ENCODE measurements around the gene BCAT1. TPM values are rescaled to one million over a fixed set of nuclear protein-coding genes. Genes with fewer than 3 reads are reported as not detected.

Gene BCAT1
- total RNA-seq, 3 donors from 2014 or later (not counting 1 experiment from before 2014, with no cell fraction given) = 0.61 to 4.4 (median 1.3) TPM

DNA sequence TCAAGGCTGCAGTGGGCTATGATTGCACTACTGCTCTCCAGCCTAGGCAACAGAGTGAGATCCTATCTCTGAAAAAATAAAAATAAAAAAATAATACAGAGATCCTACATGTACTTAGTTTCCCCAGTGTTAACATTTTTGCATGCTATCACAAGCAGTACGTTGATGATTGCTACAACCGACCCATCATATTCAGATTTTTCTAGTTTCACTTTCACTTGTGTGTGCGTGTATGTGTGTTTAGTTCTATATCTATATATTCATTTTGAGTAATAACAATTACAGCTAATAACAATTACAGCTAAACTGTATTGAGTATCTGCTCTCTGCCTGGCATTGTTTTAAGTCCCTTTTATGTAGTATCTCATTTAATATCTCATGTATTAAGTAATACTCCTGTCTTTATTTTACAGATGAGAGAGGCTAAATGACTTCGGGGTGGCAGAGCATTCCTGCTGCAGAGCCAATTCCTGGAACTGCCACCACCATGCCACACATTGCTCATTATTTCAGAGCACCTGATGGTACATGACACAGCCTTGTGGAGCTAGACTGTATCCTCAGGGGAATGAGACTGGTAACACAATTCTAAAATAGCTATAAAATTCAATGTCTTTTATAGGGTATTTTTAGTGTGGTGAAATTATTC, 153.1 kb downstream of the BCAT1 start:
- Histone ChIP-seq H3K4me1 (ENCODE audit: control insufficient read depth, insufficient read depth, low read length) (peaks cover 5% of the 10 kb centered on the region), H3K27me3 (ENCODE audit: control insufficient read depth, insufficient read depth, low read length) (no peaks in the 10 kb centered on the region), H3K4me3 (ENCODE audit: low read length) (peak overlapping the region; percentile 34), H3K27ac (ENCODE audit: low read length) (no peak overlapping the region), H3K36me3 (ENCODE audit: control insufficient read depth, insufficient read depth, low read length) (no peaks in the 10 kb centered on the region), H3K9me3 (ENCODE audit: control insufficient read depth, insufficient read depth, low read length) (no peaks in the 10 kb centered on the region)
- no peaks in the 10 kb centered on the region for H3K27me3 Mint-ChIP-seq (ENCODE audit: low read depth in 2 of 2)
- H3K4me3 Mint-ChIP-seq = peak overlapping the region; percentile 84
- no peaks in the 10 kb centered on the region for H3K36me3 Mint-ChIP-seq
- peak; percentile 59 to 76 (median 76) for ATAC-seq
- peak in 1 of 2 donors; percentile 40 for DNase-seq
- no peaks in the 10 kb centered on the region for H3K9me3 Mint-ChIP-seq
- intact Hi-C loops (cut with micrococcal nuclease) = no loop called here
- TF ChIP-seq CTCF (IDR thresholded peaks at IDR 0.05) = no peak
- WGBS (ENCODE audit: insufficient coverage) = 0% methylated on average over 1 of the region's 4 CpGs
- peaks cover 11 to 12% of the 10 kb centered on the region in 2 donors for H3K4me1 Mint-ChIP-seq
- peak overlapping the region; percentile 25 to 51 for H3K27ac Mint-ChIP-seq

GRCh38 chr12:24791622-24792021, 157.3 kb downstream of the BCAT1 start:
- ATAC-seq = no peak
- intact Hi-C loops (cut with micrococcal nuclease) = no loop called here

DNA sequence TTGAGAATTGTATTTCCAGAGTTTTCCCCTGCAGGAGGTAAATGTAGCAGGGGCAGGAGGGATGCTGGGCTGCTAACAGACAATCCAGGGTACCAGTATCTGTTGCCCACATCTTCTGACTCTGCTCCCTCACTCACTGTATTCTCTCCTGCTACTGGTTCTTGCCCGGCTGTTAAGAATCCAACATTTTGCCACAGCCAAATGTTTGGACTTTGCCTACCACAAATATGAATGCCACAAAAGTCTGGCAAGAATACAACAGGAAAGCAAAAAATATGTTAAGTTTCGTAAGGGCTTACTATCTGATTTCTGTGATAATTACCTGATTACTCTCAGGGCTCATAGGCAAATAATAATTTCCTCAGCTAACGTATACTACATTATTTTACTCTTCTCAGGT, 160.0 kb downstream of the BCAT1 start:
- Histone ChIP-seq H3K4me1 (ENCODE audit: control insufficient read depth, insufficient read depth, low read length) (no peaks in the 10 kb centered on the region), H3K27ac (ENCODE audit: low read length) (no peak overlapping the region), H3K27me3 (ENCODE audit: control insufficient read depth, insufficient read depth, low read length) (no peaks in the 10 kb centered on the region), H3K36me3 (ENCODE audit: control insufficient read depth, insufficient read depth, low read length) (no peaks in the 10 kb centered on the region), H3K9me3 (ENCODE audit: control insufficient read depth, insufficient read depth, low read length) (no peaks in the 10 kb centered on the region), H3K4me3 (ENCODE audit: low read length) (no peak overlapping the region)
- DNase-seq = no peak
- Mint-ChIP-seq H3K27ac (no peak overlapping the region), H3K27me3 (ENCODE audit: low read depth in 2 of 2) (peaks cover 13 to 38% of the 10 kb centered on the region in 2 donors), H3K4me1 (peaks cover 0 to 8% of the 10 kb centered on the region in 2 donors), H3K9me3 (no peaks in the 10 kb centered on the region), H3K36me3 (no peaks in the 10 kb centered on the region), H3K4me3 (no peak overlapping the region)
- WGBS (ENCODE audit: insufficient coverage) = 70% methylated on average over 2 of the region's 3 CpGs
- intact Hi-C loops (cut with micrococcal nuclease) = no loop called here
- ATAC-seq = no peak
- TF ChIP-seq CTCF (IDR thresholded peaks at IDR 0.05) = no peak

More at GRCh38 chr12:24791622-24792021, 157.3 kb downstream of the BCAT1 start:
- no peak for TF ChIP-seq CTCF (IDR thresholded peaks at IDR 0.05)
- H3K36me3 Mint-ChIP-seq = no peaks in the 10 kb centered on the region
- Histone ChIP-seq H3K27me3 (ENCODE audit: control insufficient read depth, insufficient read depth, low read length) (no peaks in the 10 kb centered on the region), H3K4me3 (ENCODE audit: low read length) (no peak overlapping the region), H3K4me1 (ENCODE audit: control insufficient read depth, insufficient read depth, low read length) (peaks cover 5% of the 10 kb centered on the region), H3K36me3 (ENCODE audit: control insufficient read depth, insufficient read depth, low read length) (no peaks in the 10 kb centered on the region), H3K9me3 (ENCODE audit: control insufficient read depth, insufficient read depth, low read length) (no peaks in the 10 kb centered on the region), H3K27ac (ENCODE audit: low read length) (no peak overlapping the region)
- 40% methylated on average over 2 of the region's 2 CpGs for WGBS (ENCODE audit: insufficient coverage)
- no peak overlapping the region for H3K27ac Mint-ChIP-seq
- no peak overlapping the region for H3K4me3 Mint-ChIP-seq
- peaks cover 11 to 12% of the 10 kb centered on the region in 2 donors for H3K4me1 Mint-ChIP-seq
- peaks cover 4 to 25% of the 10 kb centered on the region in 2 donors for H3K27me3 Mint-ChIP-seq (ENCODE audit: low read depth in 2 of 2)
- no peak for DNase-seq
- no peaks in the 10 kb centered on the region for H3K9me3 Mint-ChIP-seq

All from natural killer cell (primary cell).